Testis (tissue), 2 donors: ENCODE results near the gene CAMTA1.

Experiments used
- POLR2A ChIP-seq: fragments of 450-650 bp; IDR thresholded peaks from one replicate; pipeline ENCODE4 v1.6.1; 2017; ENCODE audit warnings: antibody characterized with exemption, mild to moderate bottlenecking, moderate library complexity
- TF ChIP-seq, protein P1 (sequence below), 3 experiments: fragments of 450-650 bp in 2 of 3; fragments of 200-600 bp in 1 of 3; sonication (generic) in 1 of 3; IDR thresholded peaks; one replicate each; pipeline ENCODE4 v1.5.1; 2016 to 2019; ENCODE audit warnings: antibody characterized with exemption in 3 of 3, mild to moderate bottlenecking in 2 of 3, moderate library complexity in 1 of 3

- no peak for TF ChIP-seq POLR2A
- TF ChIP-seq, protein P1, sequence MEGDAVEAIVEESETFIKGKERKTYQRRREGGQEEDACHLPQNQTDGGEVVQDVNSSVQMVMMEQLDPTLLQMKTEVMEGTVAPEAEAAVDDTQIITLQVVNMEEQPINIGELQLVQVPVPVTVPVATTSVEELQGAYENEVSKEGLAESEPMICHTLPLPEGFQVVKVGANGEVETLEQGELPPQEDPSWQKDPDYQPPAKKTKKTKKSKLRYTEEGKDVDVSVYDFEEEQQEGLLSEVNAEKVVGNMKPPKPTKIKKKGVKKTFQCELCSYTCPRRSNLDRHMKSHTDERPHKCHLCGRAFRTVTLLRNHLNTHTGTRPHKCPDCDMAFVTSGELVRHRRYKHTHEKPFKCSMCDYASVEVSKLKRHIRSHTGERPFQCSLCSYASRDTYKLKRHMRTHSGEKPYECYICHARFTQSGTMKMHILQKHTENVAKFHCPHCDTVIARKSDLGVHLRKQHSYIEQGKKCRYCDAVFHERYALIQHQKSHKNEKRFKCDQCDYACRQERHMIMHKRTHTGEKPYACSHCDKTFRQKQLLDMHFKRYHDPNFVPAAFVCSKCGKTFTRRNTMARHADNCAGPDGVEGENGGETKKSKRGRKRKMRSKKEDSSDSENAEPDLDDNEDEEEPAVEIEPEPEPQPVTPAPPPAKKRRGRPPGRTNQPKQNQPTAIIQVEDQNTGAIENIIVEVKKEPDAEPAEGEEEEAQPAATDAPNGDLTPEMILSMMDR (IDR thresholded peaks at IDR 0.05), result no peak
Measured at GRCh38 chr1:7389201-7389905, 604.1 kb downstream of the CAMTA1 start.
